Neural progenitor cell (in vitro differentiated cells): Measurements from ENCODE around the gene NDUFB2.

Experiments used
- EZH2 ChIP-seq: fragments of 200-600 bp; sonication (generic); IDR thresholded peaks from 2 replicates; pipeline ENCODE4 v1.6.1; 2017; ENCODE audit warnings: antibody characterized with exemption, mild to moderate bottlenecking, moderate library complexity
- EZH2phosphoT487 ChIP-seq: fragments of 200-600 bp; sonication (generic); IDR thresholded peaks from 2 replicates; pipeline ENCODE4 v1.6.1; 2017; ENCODE audit warnings: antibody characterized with exemption
- TF ChIP-seq, protein P1 (sequence below): fragments of 200-600 bp; sonication (generic); IDR thresholded peaks from 2 replicates; pipeline ENCODE4 v1.5.1; 2017; ENCODE audit warnings: antibody characterized with exemption, mild to moderate bottlenecking

DNA sequence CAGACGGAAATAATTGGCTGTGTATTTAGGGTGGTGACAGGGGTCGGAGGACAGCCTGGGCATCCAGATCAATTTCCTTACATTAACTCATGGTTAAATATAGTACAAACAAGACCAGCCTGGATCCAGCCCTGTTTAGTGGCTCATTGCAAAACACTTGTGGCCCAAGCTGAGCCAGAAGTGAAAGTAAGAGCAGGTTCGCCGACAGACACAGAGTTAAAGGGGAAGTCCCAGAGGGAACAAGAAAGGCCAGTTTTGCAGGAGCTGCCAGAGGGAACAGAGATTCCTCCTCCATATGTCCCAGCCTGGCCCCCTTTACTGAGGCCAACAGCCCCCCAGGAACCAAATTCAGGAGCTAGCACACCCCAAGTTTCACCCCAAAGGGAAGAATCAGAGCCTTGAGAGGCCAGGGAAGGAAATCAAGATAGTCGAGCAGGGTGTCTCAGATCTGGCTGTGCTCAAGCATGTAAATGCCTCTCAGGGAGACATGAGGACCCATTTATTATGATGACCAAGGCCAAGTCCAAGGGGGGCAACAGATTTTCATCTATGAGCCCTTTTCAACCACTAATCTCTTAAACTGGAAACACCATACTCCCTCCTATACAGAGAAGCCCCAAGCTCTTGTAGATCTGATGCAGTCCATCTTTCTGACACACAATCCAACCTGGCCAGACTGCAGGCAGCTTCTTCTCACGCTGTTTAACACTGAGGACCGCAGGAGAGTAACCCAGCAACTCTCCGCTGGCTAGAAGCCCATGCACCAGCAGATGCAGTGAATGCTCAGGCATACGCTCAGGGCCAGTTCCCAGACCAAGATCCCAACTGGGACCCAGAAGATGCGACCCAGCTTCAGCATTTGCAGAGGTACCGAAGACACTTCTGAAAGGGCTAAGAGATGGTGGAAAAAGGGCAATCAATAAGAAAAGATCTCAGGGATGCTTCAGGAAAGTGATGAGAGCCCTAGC lies 39.7 kb upstream of the NDUFB2 start:
- TF ChIP-seq, protein P1, sequence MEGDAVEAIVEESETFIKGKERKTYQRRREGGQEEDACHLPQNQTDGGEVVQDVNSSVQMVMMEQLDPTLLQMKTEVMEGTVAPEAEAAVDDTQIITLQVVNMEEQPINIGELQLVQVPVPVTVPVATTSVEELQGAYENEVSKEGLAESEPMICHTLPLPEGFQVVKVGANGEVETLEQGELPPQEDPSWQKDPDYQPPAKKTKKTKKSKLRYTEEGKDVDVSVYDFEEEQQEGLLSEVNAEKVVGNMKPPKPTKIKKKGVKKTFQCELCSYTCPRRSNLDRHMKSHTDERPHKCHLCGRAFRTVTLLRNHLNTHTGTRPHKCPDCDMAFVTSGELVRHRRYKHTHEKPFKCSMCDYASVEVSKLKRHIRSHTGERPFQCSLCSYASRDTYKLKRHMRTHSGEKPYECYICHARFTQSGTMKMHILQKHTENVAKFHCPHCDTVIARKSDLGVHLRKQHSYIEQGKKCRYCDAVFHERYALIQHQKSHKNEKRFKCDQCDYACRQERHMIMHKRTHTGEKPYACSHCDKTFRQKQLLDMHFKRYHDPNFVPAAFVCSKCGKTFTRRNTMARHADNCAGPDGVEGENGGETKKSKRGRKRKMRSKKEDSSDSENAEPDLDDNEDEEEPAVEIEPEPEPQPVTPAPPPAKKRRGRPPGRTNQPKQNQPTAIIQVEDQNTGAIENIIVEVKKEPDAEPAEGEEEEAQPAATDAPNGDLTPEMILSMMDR, result no peak
- TF ChIP-seq EZH2 (no peak), EZH2phosphoT487 (no peak)
